Measurements from ENCODE around the gene STPG4. TPM values are rescaled to one million over a fixed set of nuclear protein-coding genes. Genes with fewer than 3 reads are reported as not detected.
"Not testable (repeated sequence)": the region's sequence is repeated elsewhere in the genome, so short reads cannot be mapped to it uniquely, and the experiment has no call there.

STPG4 gene
- total RNA-seq, 4 donors from 2014 or later = 1.4 to 4.1 TPM; not detected in 2

GRCh38 chr2:47172922-47173695, 18.0 kb upstream of the STPG4 start:
- WGBS, 2 donors = 60 to 67% methylated on average over 3 of the region's 3 CpGs
- no peak for DNase-seq (ENCODE audit: low spot score in 2 of 2)
- TF ChIP-seq POLR2A (IDR thresholded peaks at IDR 0.05) = no peak
- no peak for TF ChIP-seq CTCF (IDR thresholded peaks at IDR 0.05)
- no peak overlapping the region for H3K4me3 ChIP-seq (ENCODE audit: low read depth, poor library complexity, severe bottlenecking)
- intact Hi-C loops (cut with DNase I; ENCODE audit: low total_unique reads) = no loop called here

GRCh38 chr2:47172156-47172921, 17.2 kb upstream of the STPG4 start:
- no peak for DNase-seq (ENCODE audit: low spot score in 2 of 2)
- TF ChIP-seq CTCF (IDR thresholded peaks at IDR 0.05) = no peak
- TF ChIP-seq POLR2A (IDR thresholded peaks at IDR 0.05) = no peak
- no peak overlapping the region for H3K4me3 ChIP-seq (ENCODE audit: low read depth, poor library complexity, severe bottlenecking)
- WGBS, 2 donors = 40 to 43% methylated on average over 9 of the region's 9 CpGs
- intact Hi-C loops (cut with DNase I; ENCODE audit: low total_unique reads) = no loop called here

GRCh38 chr2:47169784-47170183, 14.7 kb upstream of the STPG4 start:
- 61 to 62% methylated on average over 2 of the region's 2 CpGs for WGBS, 2 donors
- no peak for DNase-seq (ENCODE audit: low spot score in 2 of 2)
- TF ChIP-seq CTCF (IDR thresholded peaks at IDR 0.05) (no peak), POLR2A (IDR thresholded peaks at IDR 0.05) (no peak)
- H3K4me3 ChIP-seq (ENCODE audit: low read depth, poor library complexity, severe bottlenecking) = no peak overlapping the region
- intact Hi-C loops (cut with DNase I; ENCODE audit: low total_unique reads) = no loop called here

- intact Hi-C loops (cut with DNase I; ENCODE audit: low total_unique reads); DNase-seq (ENCODE audit: low spot score in 2 of 2); H3K4me3 ChIP-seq (ENCODE audit: low read depth, poor library complexity, severe bottlenecking): not testable (repeated sequence)
- WGBS, 2 donors = 66 to 76% methylated on average over 8 of the region's 8 CpGs
Observed at GRCh38 chr2:47168895-47169294, 13.8 kb upstream of the STPG4 start.

- intact Hi-C loops (cut with DNase I; ENCODE audit: low total_unique reads) = no loop called here
- WGBS, 2 donors = 86 to 90% methylated on average over 5 of the region's 5 CpGs
- no peak for DNase-seq (ENCODE audit: low spot score in 2 of 2)
- TF ChIP-seq CTCF (IDR thresholded peaks at IDR 0.05) = no peak
- TF ChIP-seq POLR2A (IDR thresholded peaks at IDR 0.05) = no peak
- H3K4me3 ChIP-seq (ENCODE audit: low read depth, poor library complexity, severe bottlenecking) = no peak overlapping the region
Observed at GRCh38 chr2:47167149-47167548, 12.0 kb upstream of the STPG4 start.

GRCh38 chr2:47165001-47165555, 10.0 kb upstream of the STPG4 start:
- intact Hi-C loops (cut with DNase I; ENCODE audit: low total_unique reads) = no loop called here

More at GRCh38 chr2:47165001-47165555, 10.0 kb upstream of the STPG4 start:
- no peak for DNase-seq (ENCODE audit: low spot score in 2 of 2)
- H3K4me3 ChIP-seq (ENCODE audit: low read depth, poor library complexity, severe bottlenecking) = no peak overlapping the region
- TF ChIP-seq CTCF (IDR thresholded peaks at IDR 0.05) (no peak), POLR2A (IDR thresholded peaks at IDR 0.05) (no peak)

Data from lower leg skin (tissue), 4 donors.